ENCODE measurements around the gene CYP2A6. TPM values are rescaled to one million over a fixed set of nuclear protein-coding genes. Genes with fewer than 3 reads are reported as not detected.

CYP2A6 gene
- total and polyA plus RNA-seq, 2 experiments from 2014 or later = 0.39 TPM; not detected in 1

DNA sequence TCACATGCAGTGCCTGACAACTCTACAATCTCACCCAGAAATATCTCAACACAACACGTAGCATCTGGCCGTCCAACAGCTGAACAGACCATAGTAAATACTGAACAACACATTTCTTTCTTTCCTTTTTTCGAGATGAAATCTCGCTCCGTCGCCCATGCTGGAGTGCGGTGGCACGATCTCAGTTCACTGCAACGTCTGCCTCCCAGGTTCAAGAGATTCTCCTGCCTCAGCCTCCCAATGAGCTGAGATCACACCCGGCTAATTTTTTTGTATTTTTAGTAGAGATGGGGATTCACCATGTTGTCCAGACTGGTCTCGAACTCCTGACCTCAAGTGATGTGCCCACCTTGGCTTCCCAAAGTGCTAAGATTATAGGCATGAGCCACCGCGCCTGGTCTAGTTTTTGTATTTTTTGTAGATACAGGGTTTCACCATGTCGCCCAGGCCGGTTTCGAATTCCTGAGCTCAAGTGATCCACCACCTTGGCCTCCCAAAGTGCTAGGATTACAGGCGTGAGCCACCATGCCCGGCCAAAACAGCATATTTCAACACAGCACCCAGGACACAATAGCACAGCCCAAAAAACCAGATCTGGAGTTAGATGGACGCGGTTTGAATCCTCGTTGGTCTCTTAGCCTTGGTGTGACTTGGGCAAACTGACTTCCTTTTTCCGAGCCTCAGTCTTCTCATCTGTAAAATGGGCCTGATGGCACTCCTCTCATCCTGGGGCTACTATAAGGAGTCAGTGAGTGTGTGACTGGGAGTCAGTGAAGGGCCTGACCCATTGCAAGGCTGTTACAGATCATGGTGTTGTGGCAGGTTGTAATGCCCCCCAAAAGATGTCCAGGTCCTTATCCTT lies 22.6 kb downstream of the CYP2A6 start:
- Histone ChIP-seq H3K79me2 (replicated peaks; ENCODE audit: insufficient read depth) (no peaks in the 10 kb centered on the region), H4K20me1 (replicated peaks; ENCODE audit: insufficient read depth) (no peaks in the 10 kb centered on the region), H3F3A (replicated peaks; ENCODE audit: low read depth) (no peaks in the 10 kb centered on the region), H3K36me3 (ENCODE audit: insufficient read depth) (no peaks in the 10 kb centered on the region), H3K4me1 (ENCODE audit: insufficient read depth) (no peaks in the 10 kb centered on the region), H3K9me2 (ENCODE audit: insufficient read depth) (no peaks in the 10 kb centered on the region), H3K4me2 (no peak overlapping the region), H2AFZ (no peak overlapping the region), H3K27ac (ENCODE audit: low read depth) (no peak overlapping the region), H3K27me3 (ENCODE audit: insufficient read depth) (no peaks in the 10 kb centered on the region), H3K4me3 (no peak overlapping the region)
- ATAC-seq = no peak
- H3K4me3 Mint-ChIP-seq = no peak overlapping the region
- no peaks in the 10 kb centered on the region; the same call in 1 of the 3 replicates for H3K9me3 Mint-ChIP-seq
- H3K36me3 Mint-ChIP-seq (ENCODE audit: low read depth) = no peaks in the 10 kb centered on the region
- peaks cover 8% of the 10 kb centered on the region for H3K27me3 Mint-ChIP-seq (ENCODE audit: insufficient read depth, low read depth, poor library complexity)
- no peak for DNase-seq (ENCODE audit: low spot score)
- H3K4me1 Mint-ChIP-seq = 0 out of 3 replicates have a peak, but pooled peaks cover 4% of the 10 kb centered on the region
- no peak overlapping the region for H3K27ac Mint-ChIP-seq
- TF ChIP-seq CREB1 (CRISPR knock-in tag; IDR thresholded peaks at IDR 0.05; ENCODE audit: low read depth) (no peak), NANOG (IDR thresholded peaks at IDR 0.05; ENCODE audit: borderline replicate concordance) (no peak), STAT1 (IDR thresholded peaks at IDR 0.05; ENCODE audit: unreplicated experiment) (no peak), EZH2 (IDR thresholded peaks at IDR 0.05; ENCODE audit: low read depth, unreplicated experiment) (no peak), POLR2AphosphoS5 (IDR thresholded peaks at IDR 0.05; ENCODE audit: low read depth) (no peak), JUNB (IDR thresholded peaks at IDR 0.05; ENCODE audit: unreplicated experiment) (no peak), ZNF331 (CRISPR knock-in tag; IDR thresholded peaks at IDR 0.05; ENCODE audit: low read depth) (no peak), EZH2phosphoT487 (IDR thresholded peaks at IDR 0.05; ENCODE audit: unreplicated experiment) (no peak), ZNF114 (CRISPR knock-in tag; IDR thresholded peaks at IDR 0.05) (no peak)
- TF ChIP-seq, protein P1, sequence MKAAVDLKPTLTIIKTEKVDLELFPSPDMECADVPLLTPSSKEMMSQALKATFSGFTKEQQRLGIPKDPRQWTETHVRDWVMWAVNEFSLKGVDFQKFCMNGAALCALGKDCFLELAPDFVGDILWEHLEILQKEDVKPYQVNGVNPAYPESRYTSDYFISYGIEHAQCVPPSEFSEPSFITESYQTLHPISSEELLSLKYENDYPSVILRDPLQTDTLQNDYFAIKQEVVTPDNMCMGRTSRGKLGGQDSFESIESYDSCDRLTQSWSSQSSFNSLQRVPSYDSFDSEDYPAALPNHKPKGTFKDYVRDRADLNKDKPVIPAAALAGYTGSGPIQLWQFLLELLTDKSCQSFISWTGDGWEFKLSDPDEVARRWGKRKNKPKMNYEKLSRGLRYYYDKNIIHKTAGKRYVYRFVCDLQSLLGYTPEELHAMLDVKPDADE (IDR thresholded peaks at IDR 0.05) = no peak
- TF ChIP-seq, protein P2, sequence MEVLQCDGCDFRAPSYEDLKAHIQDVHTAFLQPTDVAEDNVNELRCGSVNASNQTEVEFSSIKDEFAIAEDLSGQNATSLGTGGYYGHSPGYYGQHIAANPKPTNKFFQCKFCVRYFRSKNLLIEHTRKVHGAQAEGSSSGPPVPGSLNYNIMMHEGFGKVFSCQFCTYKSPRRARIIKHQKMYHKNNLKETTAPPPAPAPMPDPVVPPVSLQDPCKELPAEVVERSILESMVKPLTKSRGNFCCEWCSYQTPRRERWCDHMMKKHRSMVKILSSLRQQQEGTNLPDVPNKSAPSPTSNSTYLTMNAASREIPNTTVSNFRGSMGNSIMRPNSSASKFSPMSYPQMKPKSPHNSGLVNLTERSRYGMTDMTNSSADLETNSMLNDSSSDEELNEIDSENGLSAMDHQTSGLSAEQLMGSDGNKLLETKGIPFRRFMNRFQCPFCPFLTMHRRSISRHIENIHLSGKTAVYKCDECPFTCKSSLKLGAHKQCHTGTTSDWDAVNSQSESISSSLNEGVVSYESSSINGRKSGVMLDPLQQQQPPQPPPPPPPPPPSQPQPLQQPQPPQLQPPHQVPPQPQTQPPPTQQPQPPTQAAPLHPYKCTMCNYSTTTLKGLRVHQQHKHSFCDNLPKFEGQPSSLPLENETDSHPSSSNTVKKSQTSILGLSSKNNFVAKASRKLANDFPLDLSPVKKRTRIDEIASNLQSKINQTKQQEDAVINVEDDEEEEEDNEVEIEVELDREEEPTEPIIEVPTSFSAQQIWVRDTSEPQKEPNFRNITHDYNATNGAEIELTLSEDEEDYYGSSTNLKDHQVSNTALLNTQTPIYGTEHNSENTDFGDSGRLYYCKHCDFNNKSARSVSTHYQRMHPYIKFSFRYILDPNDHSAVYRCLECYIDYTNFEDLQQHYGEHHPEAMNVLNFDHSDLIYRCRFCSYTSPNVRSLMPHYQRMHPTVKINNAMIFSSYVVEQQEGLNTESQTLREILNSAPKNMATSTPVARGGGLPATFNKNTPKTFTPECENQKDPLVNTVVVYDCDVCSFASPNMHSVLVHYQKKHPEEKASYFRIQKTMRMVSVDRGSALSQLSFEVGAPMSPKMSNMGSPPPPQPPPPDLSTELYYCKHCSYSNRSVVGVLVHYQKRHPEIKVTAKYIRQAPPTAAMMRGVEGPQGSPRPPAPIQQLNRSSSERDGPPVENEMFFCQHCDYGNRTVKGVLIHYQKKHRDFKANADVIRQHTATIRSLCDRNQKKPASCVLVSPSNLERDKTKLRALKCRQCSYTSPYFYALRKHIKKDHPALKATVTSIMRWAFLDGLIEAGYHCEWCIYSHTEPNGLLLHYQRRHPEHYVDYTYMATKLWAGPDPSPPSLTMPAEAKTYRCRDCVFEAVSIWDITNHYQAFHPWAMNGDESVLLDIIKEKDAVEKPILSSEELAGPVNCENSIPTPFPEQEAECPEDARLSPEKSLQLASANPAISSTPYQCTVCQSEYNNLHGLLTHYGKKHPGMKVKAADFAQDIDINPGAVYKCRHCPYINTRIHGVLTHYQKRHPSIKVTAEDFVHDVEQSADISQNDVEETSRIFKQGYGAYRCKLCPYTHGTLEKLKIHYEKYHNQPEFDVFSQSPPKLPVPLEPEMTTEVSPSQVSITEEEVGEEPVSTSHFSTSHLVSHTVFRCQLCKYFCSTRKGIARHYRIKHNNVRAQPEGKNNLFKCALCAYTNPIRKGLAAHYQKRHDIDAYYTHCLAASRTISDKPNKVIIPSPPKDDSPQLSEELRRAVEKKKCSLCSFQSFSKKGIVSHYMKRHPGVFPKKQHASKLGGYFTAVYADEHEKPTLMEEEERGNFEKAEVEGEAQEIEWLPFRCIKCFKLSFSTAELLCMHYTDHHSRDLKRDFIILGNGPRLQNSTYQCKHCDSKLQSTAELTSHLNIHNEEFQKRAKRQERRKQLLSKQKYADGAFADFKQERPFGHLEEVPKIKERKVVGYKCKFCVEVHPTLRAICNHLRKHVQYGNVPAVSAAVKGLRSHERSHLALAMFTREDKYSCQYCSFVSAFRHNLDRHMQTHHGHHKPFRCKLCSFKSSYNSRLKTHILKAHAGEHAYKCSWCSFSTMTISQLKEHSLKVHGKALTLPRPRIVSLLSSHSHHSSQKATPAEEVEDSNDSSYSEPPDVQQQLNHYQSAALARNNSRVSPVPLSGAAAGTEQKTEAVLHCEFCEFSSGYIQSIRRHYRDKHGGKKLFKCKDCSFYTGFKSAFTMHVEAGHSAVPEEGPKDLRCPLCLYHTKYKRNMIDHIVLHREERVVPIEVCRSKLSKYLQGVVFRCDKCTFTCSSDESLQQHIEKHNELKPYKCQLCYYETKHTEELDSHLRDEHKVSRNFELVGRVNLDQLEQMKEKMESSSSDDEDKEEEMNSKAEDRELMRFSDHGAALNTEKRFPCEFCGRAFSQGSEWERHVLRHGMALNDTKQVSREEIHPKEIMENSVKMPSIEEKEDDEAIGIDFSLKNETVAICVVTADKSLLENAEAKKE (CRISPR knock-in tag; IDR thresholded peaks at IDR 0.05) = no peak
- TF ChIP-seq, protein P3, sequence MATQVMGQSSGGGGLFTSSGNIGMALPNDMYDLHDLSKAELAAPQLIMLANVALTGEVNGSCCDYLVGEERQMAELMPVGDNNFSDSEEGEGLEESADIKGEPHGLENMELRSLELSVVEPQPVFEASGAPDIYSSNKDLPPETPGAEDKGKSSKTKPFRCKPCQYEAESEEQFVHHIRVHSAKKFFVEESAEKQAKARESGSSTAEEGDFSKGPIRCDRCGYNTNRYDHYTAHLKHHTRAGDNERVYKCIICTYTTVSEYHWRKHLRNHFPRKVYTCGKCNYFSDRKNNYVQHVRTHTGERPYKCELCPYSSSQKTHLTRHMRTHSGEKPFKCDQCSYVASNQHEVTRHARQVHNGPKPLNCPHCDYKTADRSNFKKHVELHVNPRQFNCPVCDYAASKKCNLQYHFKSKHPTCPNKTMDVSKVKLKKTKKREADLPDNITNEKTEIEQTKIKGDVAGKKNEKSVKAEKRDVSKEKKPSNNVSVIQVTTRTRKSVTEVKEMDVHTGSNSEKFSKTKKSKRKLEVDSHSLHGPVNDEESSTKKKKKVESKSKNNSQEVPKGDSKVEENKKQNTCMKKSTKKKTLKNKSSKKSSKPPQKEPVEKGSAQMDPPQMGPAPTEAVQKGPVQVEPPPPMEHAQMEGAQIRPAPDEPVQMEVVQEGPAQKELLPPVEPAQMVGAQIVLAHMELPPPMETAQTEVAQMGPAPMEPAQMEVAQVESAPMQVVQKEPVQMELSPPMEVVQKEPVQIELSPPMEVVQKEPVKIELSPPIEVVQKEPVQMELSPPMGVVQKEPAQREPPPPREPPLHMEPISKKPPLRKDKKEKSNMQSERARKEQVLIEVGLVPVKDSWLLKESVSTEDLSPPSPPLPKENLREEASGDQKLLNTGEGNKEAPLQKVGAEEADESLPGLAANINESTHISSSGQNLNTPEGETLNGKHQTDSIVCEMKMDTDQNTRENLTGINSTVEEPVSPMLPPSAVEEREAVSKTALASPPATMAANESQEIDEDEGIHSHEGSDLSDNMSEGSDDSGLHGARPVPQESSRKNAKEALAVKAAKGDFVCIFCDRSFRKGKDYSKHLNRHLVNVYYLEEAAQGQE (IDR thresholded peaks at IDR 0.05; ENCODE audit: unreplicated experiment) = no peak
- TF ChIP-seq, protein P4, sequence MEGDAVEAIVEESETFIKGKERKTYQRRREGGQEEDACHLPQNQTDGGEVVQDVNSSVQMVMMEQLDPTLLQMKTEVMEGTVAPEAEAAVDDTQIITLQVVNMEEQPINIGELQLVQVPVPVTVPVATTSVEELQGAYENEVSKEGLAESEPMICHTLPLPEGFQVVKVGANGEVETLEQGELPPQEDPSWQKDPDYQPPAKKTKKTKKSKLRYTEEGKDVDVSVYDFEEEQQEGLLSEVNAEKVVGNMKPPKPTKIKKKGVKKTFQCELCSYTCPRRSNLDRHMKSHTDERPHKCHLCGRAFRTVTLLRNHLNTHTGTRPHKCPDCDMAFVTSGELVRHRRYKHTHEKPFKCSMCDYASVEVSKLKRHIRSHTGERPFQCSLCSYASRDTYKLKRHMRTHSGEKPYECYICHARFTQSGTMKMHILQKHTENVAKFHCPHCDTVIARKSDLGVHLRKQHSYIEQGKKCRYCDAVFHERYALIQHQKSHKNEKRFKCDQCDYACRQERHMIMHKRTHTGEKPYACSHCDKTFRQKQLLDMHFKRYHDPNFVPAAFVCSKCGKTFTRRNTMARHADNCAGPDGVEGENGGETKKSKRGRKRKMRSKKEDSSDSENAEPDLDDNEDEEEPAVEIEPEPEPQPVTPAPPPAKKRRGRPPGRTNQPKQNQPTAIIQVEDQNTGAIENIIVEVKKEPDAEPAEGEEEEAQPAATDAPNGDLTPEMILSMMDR (conservative IDR thresholded peaks at IDR 0.05; ENCODE audit: low read depth in 2 of 2) = no peak

Measured in GM23338 (cell line).